Epithelial cell of proximal tubule (primary cell): ENCODE measurements around the gene THOC2. TPM values are rescaled to one million over a fixed set of nuclear protein-coding genes. Genes with fewer than 3 reads are reported as not detected.

Experiments
- DNase-seq: peaks from one replicate; pipeline ENCODE4 v3.0.0-alpha.2; 2011; ENCODE audit warnings: low read depth
- H3K4me3 ChIP-seq: 2 replicates; pipeline ENCODE4 v1.5.1; 2011; ENCODE audit warnings: low read depth, mild to moderate bottlenecking, low read length
- CTCF ChIP-seq: conservative IDR thresholded peaks from 2 replicates; pipeline ENCODE4 v1.5.1; 2012; ENCODE audit warnings: low read depth, mild to moderate bottlenecking, low read length
- total RNA-seq: library from RNA; depleted of rRNA; stranded (reverse); fragments of >200 nt; gene quantifications from 2 replicates; pipeline ENCODE4 v1.2.3, GENCODE V29; 2015

THOC2 gene
- total RNA-seq, 1 donor from 2014 or later = 47.4 TPM

- DNase-seq = no peak
These were observed 28.1 kb downstream of the THOC2 start for GRCh38 chrX:123704781-123705180.

GRCh38 chrX:123698979-123699520, 33.8 kb downstream of the THOC2 start:
- DNase-seq = no peak
- no peak for TF ChIP-seq CTCF
- H3K4me3 ChIP-seq = no peak overlapping the region

More at GRCh38 chrX:123704781-123705180, 28.1 kb downstream of the THOC2 start:
- no peak for TF ChIP-seq CTCF
- H3K4me3 ChIP-seq = no peak overlapping the region

DNA sequence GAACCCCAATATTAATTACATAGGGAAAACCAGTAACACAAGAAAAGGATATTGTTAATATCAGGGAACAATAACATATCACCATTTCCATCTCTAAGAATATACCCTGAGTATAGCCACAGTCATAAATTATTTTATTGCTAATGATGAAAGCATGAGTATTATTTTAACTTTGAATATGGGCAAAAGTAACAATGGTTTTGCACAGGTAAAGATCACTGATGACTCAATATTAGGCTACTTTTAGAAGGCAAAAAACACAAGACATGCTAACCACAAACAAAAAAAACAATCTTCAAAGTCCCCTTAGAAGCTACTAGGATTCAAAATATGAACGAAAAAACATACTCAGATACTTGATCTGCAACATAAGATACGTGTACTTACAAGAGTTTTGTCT, 36.5 kb downstream of the THOC2 start:
- H3K4me3 ChIP-seq = no peak overlapping the region
- TF ChIP-seq CTCF = no peak
- no peak for DNase-seq

GRCh38 chrX:123695242-123695641, 37.6 kb downstream of the THOC2 start:
- DNase-seq = no peak
- TF ChIP-seq CTCF = no peak
- no peak overlapping the region for H3K4me3 ChIP-seq

DNA sequence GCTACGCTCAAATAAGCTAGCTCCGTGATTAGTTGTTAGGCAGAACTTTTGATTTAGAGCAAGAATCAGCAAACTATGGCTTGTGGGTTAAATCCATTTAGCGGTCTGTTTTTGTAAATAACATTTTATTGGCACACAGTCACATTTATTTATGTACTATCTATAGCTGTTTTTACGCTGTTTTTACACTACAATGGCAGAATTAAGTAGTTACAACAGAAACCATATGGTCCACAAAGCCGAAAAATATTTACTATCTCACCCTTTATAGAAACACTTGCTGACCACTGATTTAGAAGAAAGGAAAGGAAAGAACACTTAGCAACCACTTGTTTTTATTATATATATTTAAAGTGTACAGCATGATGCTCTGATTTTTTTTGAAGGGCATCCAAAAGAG, 41.1 kb downstream of the THOC2 start:
- no peak for TF ChIP-seq CTCF
- DNase-seq = no peak
- H3K4me3 ChIP-seq = no peak overlapping the region

DNA sequence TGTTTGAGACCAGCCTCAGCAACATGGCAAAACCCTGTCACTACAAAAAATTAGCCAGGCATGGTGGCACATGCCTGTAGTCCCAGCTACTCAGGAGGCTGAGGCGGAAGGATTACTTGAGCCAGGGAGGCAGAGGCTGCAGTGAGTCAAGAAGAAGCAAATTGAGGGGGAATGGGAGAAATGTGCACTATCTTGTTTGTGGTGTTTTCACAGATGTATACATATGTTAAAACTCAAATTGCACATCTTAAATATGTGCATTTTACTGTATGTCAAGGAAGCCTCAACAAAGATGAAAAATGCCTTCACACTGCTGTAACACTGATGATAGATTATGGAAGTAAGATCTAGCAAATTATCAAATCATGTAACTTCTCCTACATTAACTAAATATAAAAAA, 44.3 kb downstream of the THOC2 start:
- no peak for TF ChIP-seq CTCF
- H3K4me3 ChIP-seq = no peak overlapping the region
- no peak for DNase-seq

- H3K4me3 ChIP-seq = no peak overlapping the region
- DNase-seq = no peak
- TF ChIP-seq CTCF = no peak
These were observed 47.6 kb downstream of the THOC2 start for GRCh38 chrX:123685232-123685631.
